ENCODE results near the gene HNRNPL.
"Not testable (repeated sequence)": the region's sequence is repeated elsewhere in the genome, so short reads cannot be mapped to it uniquely, and the experiment has no call there.

The HNRNPL gene

DNA sequence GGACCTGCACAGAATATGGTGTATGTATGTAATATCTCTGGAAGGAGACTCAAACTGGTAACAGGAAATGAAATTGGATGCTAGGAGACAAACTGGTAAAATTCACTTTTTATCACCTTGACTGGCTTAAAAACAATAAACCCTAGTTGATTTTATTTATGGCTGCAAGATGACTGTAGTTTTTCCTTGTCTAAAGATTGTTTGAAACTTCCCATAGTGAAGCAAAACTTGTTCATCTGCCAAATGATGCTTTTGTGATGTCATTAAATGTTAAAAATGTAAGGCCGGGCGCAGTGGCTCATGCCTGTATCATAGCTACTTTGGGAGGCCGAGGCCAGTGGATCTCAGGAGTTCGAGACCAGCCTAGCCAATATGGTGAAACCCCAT, 15.7 kb downstream of the HNRNPL start:
- Histone ChIP-seq H3K27ac (ENCODE audit: low read depth, low read length) (no peak overlapping the region), H3K9me3 (ENCODE audit: low read length) (no peaks in the 10 kb centered on the region), H3K4me1 (ENCODE audit: insufficient read depth, low read length) (peaks cover 25% of the 10 kb centered on the region), H3K4me3 (ENCODE audit: low read depth in 1 of 2, low read length in 2 of 2) (no peak overlapping the region), H3K36me3 (ENCODE audit: insufficient read depth, low read length) (peaks cover 37% of the 10 kb centered on the region), H3K27me3 (ENCODE audit: control insufficient read depth in 1 of 2, insufficient read depth in 2 of 2, low read length in 2 of 2) (no peaks in the 10 kb centered on the region), H3K9ac (ENCODE audit: low read length) (no peak overlapping the region)

DNA sequence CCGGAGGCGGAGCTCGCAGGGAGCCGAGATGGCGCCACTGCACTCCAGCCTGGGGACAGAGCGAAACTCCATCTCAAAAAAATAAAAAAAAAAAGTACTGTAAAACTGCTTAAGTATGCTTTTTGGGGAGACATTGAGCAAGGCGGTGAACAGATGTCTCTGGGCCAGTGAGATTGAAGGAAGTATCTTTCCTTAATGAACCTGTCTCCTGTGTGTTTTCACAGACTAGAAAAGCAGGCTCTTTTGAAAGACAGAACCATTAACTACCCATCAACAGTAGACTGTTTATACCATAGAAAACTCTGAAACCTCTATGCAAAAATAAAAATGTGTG, 16.7 kb downstream of the HNRNPL start:
- H3K36me3 ChIP-seq (ENCODE audit: insufficient read depth, low read length): peaks cover 30% of the 10 kb centered on the region
- peaks cover 25% of the 10 kb centered on the region for H3K4me1 ChIP-seq (ENCODE audit: insufficient read depth, low read length)
- no peak overlapping the region for H3K9ac ChIP-seq (ENCODE audit: low read length)
- no peaks in the 10 kb centered on the region for H3K27me3 ChIP-seq (ENCODE audit: control insufficient read depth in 1 of 2, insufficient read depth in 2 of 2, low read length in 2 of 2)
- H3K9me3 ChIP-seq (ENCODE audit: low read length): no peaks in the 10 kb centered on the region
- no peak overlapping the region for H3K27ac ChIP-seq (ENCODE audit: low read depth, low read length)
- no peak overlapping the region for H3K4me3 ChIP-seq (ENCODE audit: low read depth in 1 of 2, low read length in 2 of 2)

DNA sequence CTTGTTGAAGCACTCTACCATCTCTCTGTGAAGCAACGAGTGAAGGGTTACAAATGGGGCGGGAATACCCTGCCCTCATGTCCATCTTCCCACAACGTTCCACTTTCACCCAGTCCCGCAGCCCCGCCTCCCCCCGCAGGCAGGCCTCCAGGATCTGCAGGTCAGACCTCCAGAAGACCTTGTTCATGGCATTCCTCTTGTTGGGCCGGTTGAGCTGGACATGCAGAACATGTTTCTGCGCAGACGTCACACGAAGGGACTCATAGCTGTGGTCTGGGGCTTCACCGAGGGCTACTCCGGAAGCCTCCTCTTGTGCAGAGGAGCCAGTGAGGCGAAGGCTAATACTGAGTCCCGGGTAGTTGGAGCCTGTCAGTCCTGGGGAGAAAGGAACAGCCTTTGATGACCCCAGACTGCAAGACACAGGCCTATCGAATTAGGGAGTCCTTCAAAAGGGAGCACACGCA, 18.6 kb downstream of the HNRNPL start:
- no peaks in the 10 kb centered on the region for H3K27me3 ChIP-seq (ENCODE audit: control insufficient read depth in 1 of 2, insufficient read depth in 2 of 2, low read length in 2 of 2)
- H3K4me3 ChIP-seq (ENCODE audit: low read depth in 1 of 2, low read length in 2 of 2): peak overlapping the region; percentile 45 to 99
- peak overlapping the region; percentile 71 for H3K27ac ChIP-seq (ENCODE audit: low read depth, low read length)
- peak overlapping the region; percentile 90 for H3K9ac ChIP-seq (ENCODE audit: low read length)
- peaks cover 30% of the 10 kb centered on the region for H3K36me3 ChIP-seq (ENCODE audit: insufficient read depth, low read length)
- no peaks in the 10 kb centered on the region for H3K9me3 ChIP-seq (ENCODE audit: low read length)
- peaks cover 31% of the 10 kb centered on the region for H3K4me1 ChIP-seq (ENCODE audit: insufficient read depth, low read length)

DNA sequence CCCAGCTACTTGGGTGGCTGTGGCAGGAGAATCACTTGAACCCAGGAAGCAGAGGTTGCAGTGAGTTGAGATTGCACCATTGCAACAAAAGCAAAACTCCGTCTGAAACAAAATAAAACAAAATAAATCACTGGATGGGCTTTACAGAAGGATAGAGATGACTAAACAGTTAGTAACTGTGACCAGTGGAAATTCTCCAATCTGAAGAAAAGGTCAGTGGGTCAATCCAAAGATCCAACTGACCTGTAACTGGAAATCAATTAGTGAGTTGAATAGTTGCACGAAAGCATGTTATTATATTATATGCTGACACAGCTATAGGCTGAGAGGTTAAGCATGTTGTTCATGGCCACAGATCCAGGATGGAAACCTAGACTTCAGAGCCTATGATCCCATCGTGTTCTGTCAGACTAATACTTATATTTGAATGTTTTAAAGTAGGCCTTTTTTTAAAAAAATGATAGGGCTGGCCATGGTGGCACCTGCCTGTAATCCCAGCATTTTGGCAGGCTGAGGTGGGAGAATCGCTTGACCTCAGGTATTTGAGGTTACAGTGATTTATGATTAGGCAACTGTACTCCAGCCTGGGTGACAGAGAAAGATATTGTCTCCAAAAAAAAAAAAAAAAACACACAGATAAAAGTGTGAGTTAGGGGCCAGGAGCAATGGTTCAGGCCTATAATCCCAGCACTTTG, 19.6 kb downstream of the HNRNPL start:
- Histone ChIP-seq H3K4me1 (ENCODE audit: insufficient read depth, low read length) (peaks cover 27% of the 10 kb centered on the region), H3K27ac (ENCODE audit: low read depth, low read length) (no peak overlapping the region), H3K9me3 (ENCODE audit: low read length) (no peaks in the 10 kb centered on the region), H3K4me3 (ENCODE audit: low read depth in 1 of 2, low read length in 2 of 2) (peak overlapping the region in 1 of 2 donors; percentile 99), H3K27me3 (ENCODE audit: control insufficient read depth in 1 of 2, insufficient read depth in 2 of 2, low read length in 2 of 2) (no peaks in the 10 kb centered on the region), H3K9ac (ENCODE audit: low read length) (peak overlapping the region; percentile 90), H3K36me3 (ENCODE audit: insufficient read depth, low read length) (peaks cover 23% of the 10 kb centered on the region)

DNA sequence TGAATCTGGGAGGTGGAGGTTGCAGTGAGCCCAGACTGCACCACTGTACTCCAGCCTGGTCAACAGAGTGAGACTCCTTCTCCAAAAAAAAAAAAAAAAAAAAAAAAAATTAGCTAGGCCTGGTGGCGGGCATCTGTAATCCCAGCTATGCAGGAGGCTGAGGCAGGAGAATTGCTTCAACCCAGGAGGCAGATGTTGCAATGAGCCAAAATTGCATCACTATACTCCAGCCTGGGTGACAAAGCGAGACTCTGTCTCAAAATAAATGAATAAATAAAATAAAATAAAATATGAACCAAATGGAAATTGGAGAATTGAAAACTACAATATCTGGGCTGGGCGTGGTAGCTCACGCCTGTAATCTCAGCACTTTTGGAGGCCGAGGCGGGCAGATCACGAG, 20.6 kb downstream of the HNRNPL start:
- peaks cover 26% of the 10 kb centered on the region for H3K4me1 ChIP-seq (ENCODE audit: insufficient read depth, low read length)
- H3K27me3 ChIP-seq (ENCODE audit: control insufficient read depth in 1 of 2, insufficient read depth in 2 of 2, low read length in 2 of 2); H3K9ac ChIP-seq (ENCODE audit: low read length); H3K4me3 ChIP-seq (ENCODE audit: low read depth in 1 of 2, low read length in 2 of 2); H3K9me3 ChIP-seq (ENCODE audit: low read length); H3K27ac ChIP-seq (ENCODE audit: low read depth, low read length): not testable (repeated sequence)
- H3K36me3 ChIP-seq (ENCODE audit: insufficient read depth, low read length): peaks cover 22% of the 10 kb centered on the region

DNA sequence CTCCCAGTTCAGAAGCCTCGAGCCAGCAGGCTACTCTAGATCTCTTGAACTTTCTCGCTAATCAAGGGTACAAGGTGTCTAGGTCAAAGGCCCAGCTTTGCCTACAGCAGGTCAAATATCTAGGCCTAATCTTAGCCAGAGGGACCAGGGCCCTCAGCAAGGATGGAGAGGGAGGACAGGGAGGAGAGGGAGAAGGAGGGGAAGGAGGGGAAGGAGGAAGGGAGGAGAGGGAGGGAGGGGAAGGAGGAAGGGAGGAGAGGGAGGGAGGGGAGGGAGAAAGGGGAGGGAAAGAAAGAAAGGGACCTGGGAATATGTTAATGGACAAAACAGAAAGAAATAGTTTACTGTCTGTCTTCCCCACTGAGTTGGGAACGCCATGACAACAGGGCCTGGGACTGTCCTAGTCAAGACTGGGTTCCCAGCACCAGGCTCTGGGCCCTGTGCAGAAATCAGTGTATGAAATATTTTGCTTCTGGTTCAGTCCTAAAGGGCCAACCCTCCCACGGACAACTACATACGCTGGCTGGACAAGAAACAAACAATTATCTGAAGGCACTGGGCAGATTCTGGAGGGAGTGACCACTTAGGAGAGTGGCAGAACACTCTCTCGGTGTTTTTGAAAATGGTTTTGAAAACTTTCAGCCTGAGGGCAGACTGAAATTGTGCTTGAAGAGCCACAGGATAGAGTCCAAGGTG, 22.8 kb downstream of the HNRNPL start:
- H3K27ac ChIP-seq (ENCODE audit: low read depth, low read length): no peak overlapping the region
- H3K4me1 ChIP-seq (ENCODE audit: insufficient read depth, low read length): peaks cover 21% of the 10 kb centered on the region
- peaks cover 30% of the 10 kb centered on the region for H3K36me3 ChIP-seq (ENCODE audit: insufficient read depth, low read length)
- no peak overlapping the region for H3K4me3 ChIP-seq (ENCODE audit: low read depth in 1 of 2, low read length in 2 of 2)
- H3K9ac ChIP-seq (ENCODE audit: low read length): no peak overlapping the region
- no peaks in the 10 kb centered on the region for H3K9me3 ChIP-seq (ENCODE audit: low read length)
- H3K27me3 ChIP-seq (ENCODE audit: control insufficient read depth in 1 of 2, insufficient read depth in 2 of 2, low read length in 2 of 2): no peaks in the 10 kb centered on the region

DNA sequence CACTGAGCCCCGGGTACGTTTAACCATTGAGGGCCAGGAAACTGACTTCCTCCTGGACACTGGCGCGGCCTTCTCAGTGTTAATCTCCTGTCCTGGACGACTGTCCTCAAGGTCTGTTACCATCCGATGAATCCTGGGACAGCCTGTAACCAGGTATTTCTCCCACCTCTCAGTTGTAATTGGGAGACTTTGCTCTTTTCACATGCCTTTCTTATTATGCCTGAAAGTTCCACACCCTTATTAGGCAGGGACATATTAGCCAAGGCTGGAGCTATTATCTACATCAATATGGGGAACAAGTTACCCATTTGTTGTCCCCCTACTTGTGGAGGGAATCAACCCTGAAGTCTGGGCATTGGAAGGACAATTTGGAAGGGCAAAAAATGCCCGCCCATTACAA, 23.9 kb downstream of the HNRNPL start:
- H3K9ac ChIP-seq (ENCODE audit: low read length); H3K27ac ChIP-seq (ENCODE audit: low read depth, low read length); H3K27me3 ChIP-seq (ENCODE audit: control insufficient read depth in 1 of 2, insufficient read depth in 2 of 2, low read length in 2 of 2); H3K9me3 ChIP-seq (ENCODE audit: low read length); H3K4me3 ChIP-seq (ENCODE audit: low read depth in 1 of 2, low read length in 2 of 2): not testable (repeated sequence)
- Histone ChIP-seq H3K4me1 (ENCODE audit: insufficient read depth, low read length) (peaks cover 18% of the 10 kb centered on the region), H3K36me3 (ENCODE audit: insufficient read depth, low read length) (peaks cover 32% of the 10 kb centered on the region)

DNA sequence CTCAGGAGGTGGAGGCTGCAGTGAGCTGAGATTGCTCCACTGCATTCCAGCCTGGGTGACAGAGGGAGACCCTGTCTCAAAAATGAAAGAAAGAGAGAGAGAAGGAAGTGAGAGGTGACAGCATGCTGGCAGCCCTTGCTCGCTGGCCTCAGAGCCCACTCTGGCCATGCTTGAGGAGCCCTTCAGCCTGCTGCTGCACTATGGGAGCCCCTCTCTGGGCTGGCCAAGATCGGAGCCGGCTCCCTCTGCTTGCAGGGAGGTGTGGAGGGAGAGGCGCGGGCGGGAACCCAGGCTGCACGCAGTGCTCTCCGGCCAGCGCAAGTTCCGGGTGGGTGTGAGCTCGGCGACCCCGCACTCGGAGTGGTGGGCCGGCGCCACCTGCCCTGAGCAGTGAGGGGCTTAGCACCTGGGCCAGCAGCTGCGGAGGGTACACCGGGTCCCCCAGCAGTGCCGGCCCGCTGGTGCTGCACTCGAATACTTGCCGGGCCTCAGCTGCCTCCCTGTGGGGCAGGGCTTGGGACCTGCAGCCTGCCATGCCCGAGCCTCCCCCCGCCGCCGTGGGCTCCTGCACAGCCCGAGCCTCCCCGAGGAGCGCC, 28.5 kb downstream of the HNRNPL start:
- not testable (repeated sequence) for H3K4me1 ChIP-seq (ENCODE audit: insufficient read depth, low read length); H3K9ac ChIP-seq (ENCODE audit: low read length)
- H3K36me3 ChIP-seq (ENCODE audit: insufficient read depth, low read length): peaks cover 41% of the 10 kb centered on the region

DNA sequence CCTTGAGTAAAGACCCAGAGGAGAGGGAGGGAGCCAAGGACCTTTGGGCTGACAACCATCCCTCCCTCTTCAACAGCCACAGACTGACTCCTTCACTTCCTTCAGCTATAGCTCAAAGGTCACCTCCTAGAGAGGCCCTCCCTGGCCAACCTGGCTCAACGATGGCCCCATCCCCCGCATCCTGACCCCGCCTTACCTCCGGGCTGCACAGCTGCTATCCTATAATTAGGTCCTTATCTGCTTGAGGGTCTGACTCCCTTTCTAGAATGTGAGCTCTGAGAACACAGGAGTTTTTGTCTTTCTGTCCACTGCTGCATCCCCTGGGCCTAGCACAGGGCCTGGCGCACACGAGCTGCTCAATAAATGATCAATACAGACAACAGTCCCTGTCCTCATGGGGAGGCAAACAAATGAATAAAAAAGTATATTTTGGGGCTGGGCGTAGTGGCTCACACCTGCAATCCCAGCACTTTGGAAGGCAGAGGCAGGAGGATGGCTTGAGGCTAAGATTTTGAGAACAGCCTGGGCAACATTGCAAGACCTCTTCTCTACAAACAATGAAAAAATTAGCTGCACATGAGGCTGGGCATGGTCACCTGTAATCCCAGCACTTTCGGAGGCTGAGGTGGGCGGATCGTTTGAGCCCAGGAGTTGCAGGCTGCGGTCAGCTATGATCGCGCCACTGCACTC, 30.4 kb downstream of the HNRNPL start:
- Histone ChIP-seq H3K27ac (ENCODE audit: low read depth, low read length) (no peak overlapping the region), H3K9me3 (ENCODE audit: low read length) (no peaks in the 10 kb centered on the region), H3K27me3 (ENCODE audit: control insufficient read depth in 1 of 2, insufficient read depth in 2 of 2, low read length in 2 of 2) (no peaks in the 10 kb centered on the region), H3K36me3 (ENCODE audit: insufficient read depth, low read length) (peaks cover 51% of the 10 kb centered on the region), H3K9ac (ENCODE audit: low read length) (no peak overlapping the region), H3K4me1 (ENCODE audit: insufficient read depth, low read length) (no peaks in the 10 kb centered on the region), H3K4me3 (ENCODE audit: low read depth in 1 of 2, low read length in 2 of 2) (no peak overlapping the region)

More for the DNA sequence above, 28.5 kb downstream of the HNRNPL start:
- not testable (repeated sequence) for H3K9me3 ChIP-seq (ENCODE audit: low read length); H3K27ac ChIP-seq (ENCODE audit: low read depth, low read length); H3K4me3 ChIP-seq (ENCODE audit: low read depth in 1 of 2, low read length in 2 of 2); H3K27me3 ChIP-seq (ENCODE audit: control insufficient read depth in 1 of 2, insufficient read depth in 2 of 2, low read length in 2 of 2)

DNA sequence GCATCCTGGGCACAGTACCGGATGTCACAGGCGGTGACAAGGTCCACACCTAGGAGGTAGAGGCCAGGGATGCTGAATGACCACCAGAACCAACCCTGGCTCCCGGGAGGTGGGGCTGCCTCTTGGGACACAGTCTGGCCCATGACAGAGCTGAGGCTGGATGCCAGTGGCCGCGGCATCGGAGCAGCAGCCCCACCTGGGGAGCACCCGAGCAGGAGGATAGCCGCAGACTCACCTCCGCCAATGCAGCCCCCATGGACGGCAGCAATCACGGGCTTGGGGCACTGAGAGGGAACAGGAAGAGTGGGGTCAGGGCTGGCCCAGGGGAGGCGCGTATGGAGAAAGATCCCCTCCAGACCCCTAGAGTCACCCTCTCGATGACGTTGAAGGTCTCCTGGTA, 32.7 kb downstream of the HNRNPL start:
- Histone ChIP-seq H3K9ac (ENCODE audit: low read length) (no peak overlapping the region), H3K36me3 (ENCODE audit: insufficient read depth, low read length) (peaks cover 43% of the 10 kb centered on the region)

DNA sequence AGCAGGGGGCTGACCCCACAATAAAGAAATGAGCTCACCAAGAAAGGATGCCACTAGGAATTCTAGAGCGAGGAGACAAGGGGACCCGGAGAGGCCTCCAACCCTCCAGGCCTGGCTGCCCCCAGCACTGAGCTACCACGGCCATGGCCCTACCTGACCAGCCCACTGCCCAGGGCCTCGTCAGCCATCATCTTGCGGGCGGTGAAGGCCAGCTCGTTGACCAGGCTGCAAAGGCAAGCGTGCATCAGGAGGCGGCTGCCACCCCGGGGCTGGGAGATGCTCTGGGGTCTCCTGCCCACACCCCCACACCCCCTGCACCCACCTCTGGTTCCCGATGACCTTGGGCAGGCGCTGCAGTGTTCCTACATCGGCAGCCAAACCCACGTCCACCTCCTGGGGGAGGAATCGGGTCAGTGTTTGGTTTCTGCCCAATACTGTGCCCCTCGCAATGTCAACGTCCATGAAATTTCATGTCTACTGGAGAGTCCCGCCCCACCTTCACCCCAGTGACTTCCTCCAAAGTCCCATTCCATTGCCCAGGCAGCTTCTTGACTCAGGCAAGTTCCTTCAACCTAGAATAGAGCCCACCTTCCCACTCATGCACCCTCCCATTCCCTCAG, 33.5 kb downstream of the HNRNPL start:
- H3K36me3 ChIP-seq (ENCODE audit: insufficient read depth, low read length): peaks cover 43% of the 10 kb centered on the region
- no peak overlapping the region for H3K9ac ChIP-seq (ENCODE audit: low read length)
- H3K9me3 ChIP-seq (ENCODE audit: low read length): no peaks in the 10 kb centered on the region
- no peaks in the 10 kb centered on the region for H3K27me3 ChIP-seq (ENCODE audit: control insufficient read depth in 1 of 2, insufficient read depth in 2 of 2, low read length in 2 of 2)
- H3K4me3 ChIP-seq (ENCODE audit: low read depth in 1 of 2, low read length in 2 of 2): no peak overlapping the region
- no peaks in the 10 kb centered on the region for H3K4me1 ChIP-seq (ENCODE audit: insufficient read depth, low read length)
- no peak overlapping the region for H3K27ac ChIP-seq (ENCODE audit: low read depth, low read length)

More for the DNA sequence above, 32.7 kb downstream of the HNRNPL start:
- no peaks in the 10 kb centered on the region for H3K9me3 ChIP-seq (ENCODE audit: low read length)
- no peak overlapping the region for H3K4me3 ChIP-seq (ENCODE audit: low read depth in 1 of 2, low read length in 2 of 2)
- no peaks in the 10 kb centered on the region for H3K27me3 ChIP-seq (ENCODE audit: control insufficient read depth in 1 of 2, insufficient read depth in 2 of 2, low read length in 2 of 2)
- H3K27ac ChIP-seq (ENCODE audit: low read depth, low read length): no peak overlapping the region
- H3K4me1 ChIP-seq (ENCODE audit: insufficient read depth, low read length): no peaks in the 10 kb centered on the region

Measured in muscle layer of colon (tissue), 2 donors.